Left ventricle myocardium inferior (tissue), 1 donor: ENCODE data around the gene NCR1. TPM values are rescaled to one million over a fixed set of nuclear protein-coding genes. Genes with fewer than 3 reads are reported as not detected.

Experiments used
- DNase-seq: peaks from one replicate; pipeline ENCODE4 v3.0.0-alpha.2; 2020
- H3K27ac ChIP-seq: fragments of 200-600 bp; replicated peaks from 2 replicates; pipeline ENCODE4 v1.8.0; 2021
- H3K27me3 ChIP-seq: fragments of 200-600 bp; 2 replicates; pipeline ENCODE4 v1.8.0; 2021; ENCODE audit warnings: low read depth
- H3K36me3 ChIP-seq: fragments of 200-600 bp; 2 replicates; pipeline ENCODE4 v1.8.0; 2021
- H3K4me1 ChIP-seq: fragments of 200-600 bp; 2 replicates; pipeline ENCODE4 v1.8.0; 2021
- H3K4me3 ChIP-seq: fragments of 200-600 bp; 2 replicates; pipeline ENCODE4 v1.8.0; 2021; ENCODE audit warnings: mild to moderate bottlenecking, moderate library complexity
- H3K9me3 ChIP-seq: fragments of 200-600 bp; replicated peaks from 2 replicates; pipeline ENCODE4 v1.8.0; 2021
- intact Hi-C: fragments of 100-400 bp; cut with micrococcal nuclease; formaldehyde crosslinking; loops from one replicate; pipeline ENCODE4 v1.11.0; 2022
- total RNA-seq: library from RNA; stranded (reverse); fragmentation: NEBNext Ultra II Directional; extraction: Animal tissue kit (Norgen Biotek cat#: 25700); gene quantifications from one replicate; pipeline ENCODE4 v1.2.1, GENCODE V29; 2021
- TF ChIP-seq, protein P1 (sequence below): fragments of 200-600 bp; IDR thresholded peaks from 2 replicates; pipeline ENCODE4 v1.8.0; 2021; ENCODE audit warnings: antibody characterized with exemption, mild to moderate bottlenecking, borderline replicate concordance
- donor health status: DM: no; HTN: yes; CAD: no; lungs with severe emphysema.

Gene NCR1
- total RNA-seq, 1 donor from 2014 or later = 0.30 TPM

- Histone ChIP-seq H3K4me3 (no peak overlapping the region), H3K27me3 (peaks cover 39% of the 10 kb centered on the region), H3K9me3 (no peaks in the 10 kb centered on the region), H3K36me3 (no peaks in the 10 kb centered on the region), H3K4me1 (no peaks in the 10 kb centered on the region), H3K27ac (no peak overlapping the region)
- DNase-seq = no peak
- intact Hi-C loops = no loop called here
- TF ChIP-seq, protein P1, sequence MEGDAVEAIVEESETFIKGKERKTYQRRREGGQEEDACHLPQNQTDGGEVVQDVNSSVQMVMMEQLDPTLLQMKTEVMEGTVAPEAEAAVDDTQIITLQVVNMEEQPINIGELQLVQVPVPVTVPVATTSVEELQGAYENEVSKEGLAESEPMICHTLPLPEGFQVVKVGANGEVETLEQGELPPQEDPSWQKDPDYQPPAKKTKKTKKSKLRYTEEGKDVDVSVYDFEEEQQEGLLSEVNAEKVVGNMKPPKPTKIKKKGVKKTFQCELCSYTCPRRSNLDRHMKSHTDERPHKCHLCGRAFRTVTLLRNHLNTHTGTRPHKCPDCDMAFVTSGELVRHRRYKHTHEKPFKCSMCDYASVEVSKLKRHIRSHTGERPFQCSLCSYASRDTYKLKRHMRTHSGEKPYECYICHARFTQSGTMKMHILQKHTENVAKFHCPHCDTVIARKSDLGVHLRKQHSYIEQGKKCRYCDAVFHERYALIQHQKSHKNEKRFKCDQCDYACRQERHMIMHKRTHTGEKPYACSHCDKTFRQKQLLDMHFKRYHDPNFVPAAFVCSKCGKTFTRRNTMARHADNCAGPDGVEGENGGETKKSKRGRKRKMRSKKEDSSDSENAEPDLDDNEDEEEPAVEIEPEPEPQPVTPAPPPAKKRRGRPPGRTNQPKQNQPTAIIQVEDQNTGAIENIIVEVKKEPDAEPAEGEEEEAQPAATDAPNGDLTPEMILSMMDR = no peak
Observed at GRCh38 chr19:54877471-54877870, 28.5 kb upstream of the NCR1 start.

DNA sequence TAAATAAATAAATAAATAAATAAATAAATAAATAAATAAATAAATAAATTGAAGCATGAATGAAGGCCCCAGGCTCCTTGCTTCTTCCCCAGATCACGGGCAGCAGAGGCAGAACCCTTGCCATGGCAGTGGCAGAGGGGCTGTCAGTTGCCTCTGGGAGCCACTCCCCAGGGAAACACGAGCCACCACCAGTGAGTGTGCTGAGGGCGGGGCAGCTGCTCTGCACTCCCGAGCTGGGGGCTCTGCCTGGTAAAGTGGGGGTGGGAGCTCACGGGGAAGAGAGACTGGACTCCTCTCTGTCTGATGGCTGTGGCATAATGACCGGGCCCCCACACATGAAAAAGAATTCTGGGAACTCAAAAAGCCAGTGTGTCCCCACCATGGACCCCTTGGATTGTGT, 24.1 kb upstream of the NCR1 start:
- Histone ChIP-seq H3K4me3 (no peak overlapping the region), H3K9me3 (no peaks in the 10 kb centered on the region), H3K36me3 (no peaks in the 10 kb centered on the region), H3K4me1 (no peaks in the 10 kb centered on the region), H3K27ac (no peak overlapping the region), H3K27me3 (peaks cover 78% of the 10 kb centered on the region)
- TF ChIP-seq, protein P1 = no peak
- intact Hi-C loops = no loop called here
- DNase-seq = no peak

GRCh38 chr19:54882758-54883157, 23.2 kb upstream of the NCR1 start:
- TF ChIP-seq, protein P1 = no peak
- Histone ChIP-seq H3K36me3 (no peaks in the 10 kb centered on the region), H3K4me1 (no peaks in the 10 kb centered on the region), H3K4me3 (no peak overlapping the region), H3K27ac (no peak overlapping the region), H3K9me3 (no peaks in the 10 kb centered on the region), H3K27me3 (peaks cover 83% of the 10 kb centered on the region)
- intact Hi-C loops = no loop called here
- no peak for DNase-seq

- no peaks in the 10 kb centered on the region for H3K9me3 ChIP-seq
- no peak overlapping the region for H3K27ac ChIP-seq
- TF ChIP-seq, protein P1 = no peak
- intact Hi-C loops = no loop called here
- H3K36me3 ChIP-seq = no peaks in the 10 kb centered on the region
- H3K27me3 ChIP-seq = peaks cover 88% of the 10 kb centered on the region
- H3K4me3 ChIP-seq = no peak overlapping the region
- H3K4me1 ChIP-seq = no peaks in the 10 kb centered on the region
- DNase-seq = no peak
Observed at GRCh38 chr19:54883228-54883627, 22.7 kb upstream of the NCR1 start.

DNA sequence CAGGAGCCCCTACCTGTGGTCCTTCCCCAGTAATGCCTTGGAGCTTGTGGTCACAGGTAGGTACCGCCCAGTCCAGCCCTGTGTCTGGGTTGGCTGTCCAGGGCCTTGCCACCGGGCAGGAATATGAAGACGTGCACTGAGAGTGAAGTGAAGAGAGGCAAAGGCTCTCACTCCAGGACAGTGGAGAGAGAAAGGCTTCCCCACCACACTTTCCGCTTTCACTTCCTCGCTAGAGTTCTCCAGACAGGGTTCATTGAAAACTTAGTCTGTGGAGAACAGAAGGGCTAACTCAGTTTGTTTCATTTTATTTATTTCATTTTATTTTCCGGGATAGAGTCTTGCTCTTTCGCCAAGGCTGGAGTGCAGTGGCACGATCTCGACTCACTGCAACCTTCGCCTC, 17.7 kb upstream of the NCR1 start:
- intact Hi-C loops = no loop called here
- H3K27me3 ChIP-seq = peaks cover 87% of the 10 kb centered on the region
- TF ChIP-seq, protein P1 = no peak

GRCh38 chr19:54889566-54889965, 16.4 kb upstream of the NCR1 start:
- Histone ChIP-seq H3K27me3 (peaks cover 84% of the 10 kb centered on the region), H3K9me3 (no peaks in the 10 kb centered on the region), H3K36me3 (no peaks in the 10 kb centered on the region), H3K4me3 (no peak overlapping the region), H3K27ac (no peak overlapping the region), H3K4me1 (no peaks in the 10 kb centered on the region)
- DNase-seq = no peak
- TF ChIP-seq, protein P1 = no peak
- intact Hi-C loops = no loop called here

More for the DNA sequence above, 17.7 kb upstream of the NCR1 start:
- Histone ChIP-seq H3K4me1 (no peaks in the 10 kb centered on the region), H3K27ac (no peak overlapping the region), H3K4me3 (no peak overlapping the region), H3K9me3 (no peaks in the 10 kb centered on the region), H3K36me3 (no peaks in the 10 kb centered on the region)
- no peak for DNase-seq
